GDM1 (cell line): ENCODE data around the gene IL6ST.

ENCODE experiments used
- DNase-seq: peaks from one replicate; lab custom pipeline; 2025; lab: John Stamatoyannopoulos, UW

Gene IL6ST

DNA sequence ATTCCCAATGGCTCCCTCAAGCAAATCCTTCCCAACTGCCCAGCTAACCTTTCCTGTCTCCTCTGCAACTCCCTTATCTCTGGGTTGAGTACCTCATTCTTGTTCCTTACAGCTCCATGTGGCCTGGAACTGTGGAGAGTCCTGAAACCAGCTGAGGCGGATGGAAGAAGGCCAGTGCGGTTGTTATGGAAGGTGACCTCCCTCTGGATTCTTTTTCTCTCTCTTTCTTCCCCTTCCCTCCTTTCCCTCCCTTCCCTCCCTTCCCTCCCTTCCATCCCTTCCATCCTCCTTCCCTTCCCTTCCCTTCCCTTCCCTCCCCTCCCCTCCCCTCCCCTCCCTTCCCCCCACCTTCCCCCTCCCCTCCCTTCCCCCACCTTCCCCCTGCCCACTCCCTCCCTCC lies 98.5 kb downstream of the IL6ST start:
- DNase-seq, result no peak

DNA sequence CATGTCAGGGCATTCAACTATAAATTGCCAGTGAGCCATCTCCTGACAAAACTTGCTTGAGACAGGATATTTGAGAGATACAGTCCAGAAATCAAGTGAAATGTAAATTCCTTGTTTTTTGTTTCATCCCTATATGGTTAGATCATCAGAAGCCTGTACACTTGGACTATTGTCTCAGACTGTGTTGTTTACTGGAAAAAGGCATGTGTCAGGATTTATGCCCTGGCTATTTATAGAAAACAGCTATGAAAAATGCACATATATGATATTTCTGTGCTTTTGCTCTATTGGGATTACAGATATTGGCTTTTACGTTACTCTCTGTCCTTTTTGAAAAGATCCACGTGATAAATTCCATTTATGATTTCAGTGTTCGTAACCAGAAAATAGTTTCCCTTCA lies 99.4 kb downstream of the IL6ST start:
- DNase-seq, result no peak

DNA sequence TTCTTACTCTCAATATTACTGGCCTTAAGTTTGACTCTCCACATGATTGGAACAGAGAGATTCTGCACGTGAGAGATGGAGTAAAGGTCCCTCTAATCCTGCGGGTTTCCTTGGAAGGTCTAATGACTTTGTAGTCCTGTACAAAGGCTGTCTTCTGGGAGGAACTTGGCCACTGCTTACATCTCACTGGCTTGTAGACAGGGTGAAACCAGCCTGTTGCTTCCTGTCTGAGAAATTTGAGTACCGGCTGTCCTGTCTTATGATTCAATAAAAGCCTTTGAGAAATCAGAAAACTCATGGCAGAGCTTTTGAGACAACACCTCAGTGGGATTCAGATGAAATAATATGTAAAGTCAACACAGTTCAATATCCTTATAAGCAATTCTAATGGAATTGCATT lies 100.6 kb downstream of the IL6ST start:
- DNase-seq, result no peak

DNA sequence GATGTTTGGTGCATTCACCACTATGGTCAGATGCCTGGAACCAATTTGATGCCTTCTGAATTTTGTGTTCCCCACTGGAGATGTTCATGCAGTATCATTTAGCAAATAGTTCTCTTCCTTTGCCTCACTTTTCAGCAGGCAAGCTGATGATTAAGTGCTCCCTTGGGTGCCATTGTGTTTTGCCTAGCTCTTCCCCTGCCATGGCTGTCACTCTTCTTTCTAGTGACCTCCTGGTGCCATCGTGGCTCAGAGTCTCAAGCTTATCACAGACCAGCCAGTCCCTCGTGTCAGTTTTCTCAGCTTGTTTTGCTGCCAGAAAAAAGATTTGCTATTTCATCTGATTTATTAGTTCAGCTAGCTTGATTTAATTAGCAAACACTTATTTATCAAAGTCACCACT lies 102.3 kb downstream of the IL6ST start:
- DNase-seq, result no peak

DNA sequence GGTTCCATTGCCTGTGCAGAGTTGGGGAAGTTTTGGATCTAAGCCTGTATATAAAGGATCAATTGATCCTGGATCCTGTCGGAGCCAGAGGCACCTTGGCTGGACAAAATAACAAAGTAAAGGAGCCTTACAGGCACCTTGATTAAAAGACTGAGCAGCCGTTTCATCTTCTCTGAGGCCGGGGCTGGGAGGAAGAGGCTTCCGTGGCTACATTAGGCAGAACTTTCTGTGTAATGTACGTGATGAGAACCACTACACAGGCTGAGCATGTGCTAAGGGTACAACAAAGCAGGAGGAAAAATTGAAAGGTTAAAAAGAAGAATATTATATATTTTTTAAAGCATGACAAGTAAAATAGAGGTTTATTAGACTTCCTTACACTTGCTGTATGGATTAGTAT lies 106.6 kb downstream of the IL6ST start:
- DNase-seq, result no peak

DNA sequence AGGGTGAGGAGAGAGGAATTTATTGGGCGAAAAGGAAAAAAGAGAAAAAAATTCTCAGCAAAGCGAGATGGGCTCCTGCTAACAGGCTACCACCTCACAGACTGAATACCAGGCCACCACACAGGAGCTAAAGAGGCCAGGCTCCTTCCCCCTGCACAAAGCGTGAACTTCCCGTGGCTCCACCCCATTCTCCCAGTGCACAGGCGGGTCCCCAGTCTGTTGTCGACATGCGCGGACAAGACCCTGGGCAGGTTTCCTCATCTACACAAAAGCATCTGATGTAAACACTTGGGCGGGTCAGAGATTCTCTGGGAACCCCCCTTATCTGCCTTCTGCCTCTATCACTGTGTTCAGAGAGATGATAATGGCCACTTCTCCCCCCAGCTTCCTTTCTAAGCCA lies 109.4 kb downstream of the IL6ST start:
- no peak for DNase-seq
